ENCODE measurements around the gene ARGLU1.

ARGLU1 gene

DNA sequence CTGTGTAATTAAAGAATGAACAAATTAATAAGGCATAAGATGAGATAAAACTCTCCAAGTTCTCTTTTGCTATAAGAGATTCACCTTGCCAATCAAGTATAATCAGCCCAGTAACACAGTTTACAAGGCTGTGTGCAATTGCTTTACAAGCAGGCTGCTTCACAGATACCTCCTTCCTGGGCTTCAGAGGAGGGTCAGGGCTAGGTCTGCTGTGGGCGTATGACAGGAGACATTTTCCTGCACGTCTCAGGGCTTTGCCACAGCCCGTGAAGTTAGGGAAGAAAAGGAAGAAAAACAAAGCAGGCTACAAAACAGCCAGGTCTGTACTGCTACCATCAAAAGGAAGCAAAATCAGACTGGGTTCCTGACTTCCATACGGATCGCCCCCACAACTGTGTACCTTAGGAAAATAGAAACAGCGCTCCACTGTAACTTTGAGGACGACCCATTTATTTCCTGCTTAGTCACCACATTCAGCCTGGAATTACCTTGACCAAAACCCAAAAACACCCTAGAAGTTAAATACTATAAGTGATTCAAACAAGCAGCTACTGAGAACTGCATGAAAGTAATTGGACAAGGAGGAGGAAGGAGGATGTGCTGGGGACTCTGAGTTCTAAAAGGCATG, 44.9 kb downstream of the ARGLU1 start:
- Histone ChIP-seq H3K27me3 (ENCODE audit: insufficient read depth, low read length) (no peaks in the 10 kb centered on the region), H3K27ac (ENCODE audit: low read depth, low read length) (no peak overlapping the region), H3K36me3 (ENCODE audit: insufficient read depth, low read length) (no peaks in the 10 kb centered on the region), H3K79me2 (ENCODE audit: control insufficient read depth, insufficient read depth, low read length, unreplicated experiment) (no peaks in the 10 kb centered on the region), H3K4me1 (ENCODE audit: control insufficient read depth, insufficient read depth, low read length, unreplicated experiment) (no peaks in the 10 kb centered on the region), H3K4me3 (ENCODE audit: low read depth, low read length) (no peak overlapping the region), H2AFZ (ENCODE audit: low read length, unreplicated experiment) (no peak overlapping the region)

DNA sequence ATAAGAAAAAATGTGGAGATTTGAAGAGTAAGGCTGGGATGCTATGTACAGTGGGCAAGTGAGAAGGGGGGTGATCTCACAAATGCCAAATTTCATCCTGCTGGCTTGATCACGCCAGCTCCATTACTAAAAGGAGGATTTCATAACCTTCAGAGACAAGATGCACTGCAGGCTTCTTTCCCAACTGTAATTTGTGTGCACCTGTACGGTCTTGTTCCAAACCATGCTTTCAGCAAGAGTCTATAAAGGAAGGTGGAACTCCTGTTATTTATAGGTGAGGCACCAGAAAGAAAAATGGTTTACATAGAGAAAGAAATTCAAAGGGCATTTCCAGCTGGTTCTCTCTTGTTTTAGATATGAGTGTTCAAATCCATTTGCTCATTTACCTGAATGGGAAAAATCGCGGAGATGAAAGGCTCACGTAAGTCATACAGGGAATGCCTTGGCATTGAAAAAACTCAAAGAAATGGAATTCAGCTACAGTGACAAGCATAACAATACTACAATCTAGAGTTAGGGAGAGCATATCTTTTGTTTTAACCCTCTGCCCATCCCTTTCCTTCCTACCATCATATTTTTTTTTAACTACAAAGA, 45.7 kb downstream of the ARGLU1 start:
- Histone ChIP-seq H3K4me3 (ENCODE audit: low read depth, low read length) (no peak overlapping the region), H3K36me3 (ENCODE audit: insufficient read depth, low read length) (no peaks in the 10 kb centered on the region), H3K4me1 (ENCODE audit: control insufficient read depth, insufficient read depth, low read length, unreplicated experiment) (no peaks in the 10 kb centered on the region), H3K27ac (ENCODE audit: low read depth, low read length) (no peak overlapping the region), H2AFZ (ENCODE audit: low read length, unreplicated experiment) (no peak overlapping the region), H3K79me2 (ENCODE audit: control insufficient read depth, insufficient read depth, low read length, unreplicated experiment) (no peaks in the 10 kb centered on the region), H3K27me3 (ENCODE audit: insufficient read depth, low read length) (no peaks in the 10 kb centered on the region)

DNA sequence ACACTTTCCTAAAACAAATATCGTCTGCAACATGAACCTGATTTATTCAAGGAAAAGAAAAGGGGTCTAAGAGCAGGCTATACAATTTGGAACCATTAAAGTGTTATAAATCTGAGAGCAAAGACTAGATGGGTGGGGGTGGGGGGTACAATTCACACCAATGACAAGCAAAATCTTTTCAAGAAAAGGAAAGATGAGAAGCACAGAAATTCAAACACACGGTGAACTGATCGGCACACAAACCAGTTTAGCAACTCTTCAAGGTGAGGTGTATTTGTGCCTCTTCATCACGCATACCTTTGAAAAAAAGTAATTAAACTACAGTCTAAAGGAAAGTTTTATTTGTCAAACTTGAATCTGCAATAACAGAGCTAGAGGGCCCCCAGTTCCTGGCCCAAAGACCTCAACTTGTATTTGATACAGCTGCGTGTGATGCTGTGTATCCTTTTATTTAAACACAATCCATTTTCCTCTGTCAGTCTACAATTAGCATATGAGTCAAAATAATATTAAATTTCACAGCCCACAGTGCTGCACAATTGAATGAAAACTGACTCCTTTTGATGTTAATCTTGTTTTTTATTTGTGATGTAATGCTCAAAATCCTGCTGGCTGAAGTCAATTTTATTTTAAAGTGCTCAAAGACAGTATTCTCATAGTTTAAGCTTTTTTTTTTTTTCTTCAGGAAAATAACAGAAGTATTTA, 46.7 kb downstream of the ARGLU1 start:
- Histone ChIP-seq H3K79me2 (ENCODE audit: control insufficient read depth, insufficient read depth, low read length, unreplicated experiment) (no peaks in the 10 kb centered on the region), H3K4me3 (ENCODE audit: low read depth, low read length) (no peak overlapping the region), H3K36me3 (ENCODE audit: insufficient read depth, low read length) (no peaks in the 10 kb centered on the region)

DNA sequence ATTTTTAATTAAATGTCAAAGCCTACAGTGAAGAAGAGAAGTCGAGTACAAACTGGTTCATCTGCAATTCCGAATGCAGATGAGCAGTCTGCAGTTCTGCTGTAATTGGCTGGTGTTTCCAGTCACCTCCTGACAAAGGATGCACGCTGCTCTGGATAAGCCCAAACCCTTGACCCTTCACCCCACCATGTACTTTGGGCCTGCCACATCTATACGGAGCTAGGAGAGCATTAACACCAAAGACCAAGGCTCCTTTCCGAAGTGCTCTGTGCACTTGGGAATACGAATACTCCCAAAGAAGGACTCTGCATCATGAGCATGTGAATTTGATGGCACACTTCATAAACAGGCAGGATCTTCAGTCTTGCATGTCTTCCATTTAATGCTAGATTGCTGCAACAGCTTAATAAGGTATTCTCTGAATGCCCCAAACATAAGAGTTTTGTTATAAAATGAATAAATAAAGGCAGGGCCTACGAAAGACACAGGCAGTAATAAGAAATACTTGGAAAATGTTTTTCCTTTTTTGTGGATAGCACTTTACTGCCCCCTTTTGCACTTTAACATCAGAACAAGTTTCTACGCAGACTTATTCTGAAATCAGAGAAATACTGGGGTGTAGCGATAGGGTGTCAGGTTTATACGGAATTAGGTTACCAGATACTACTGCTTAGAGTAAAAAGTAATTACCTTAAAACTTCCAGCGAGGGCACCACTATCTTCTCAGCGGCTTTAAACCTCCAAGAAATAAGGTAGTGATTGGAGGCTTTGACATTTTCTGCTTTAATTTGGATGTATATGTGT, 47.5 kb downstream of the ARGLU1 start:
- Histone ChIP-seq H3K79me2 (ENCODE audit: control insufficient read depth, insufficient read depth, low read length, unreplicated experiment) (no peaks in the 10 kb centered on the region), H3K36me3 (ENCODE audit: insufficient read depth, low read length) (no peaks in the 10 kb centered on the region), H2AFZ (ENCODE audit: low read length, unreplicated experiment) (no peak overlapping the region), H3K27me3 (ENCODE audit: insufficient read depth, low read length) (no peaks in the 10 kb centered on the region), H3K4me1 (ENCODE audit: control insufficient read depth, insufficient read depth, low read length, unreplicated experiment) (no peaks in the 10 kb centered on the region), H3K27ac (ENCODE audit: low read depth, low read length) (no peak overlapping the region), H3K4me3 (ENCODE audit: low read depth, low read length) (no peak overlapping the region)

More for the DNA sequence above, 46.7 kb downstream of the ARGLU1 start:
- H2AFZ ChIP-seq (ENCODE audit: low read length, unreplicated experiment): no peak overlapping the region
- H3K27me3 ChIP-seq (ENCODE audit: insufficient read depth, low read length): no peaks in the 10 kb centered on the region
- no peak overlapping the region for H3K27ac ChIP-seq (ENCODE audit: low read depth, low read length)
- no peaks in the 10 kb centered on the region for H3K4me1 ChIP-seq (ENCODE audit: control insufficient read depth, insufficient read depth, low read length, unreplicated experiment)

DNA sequence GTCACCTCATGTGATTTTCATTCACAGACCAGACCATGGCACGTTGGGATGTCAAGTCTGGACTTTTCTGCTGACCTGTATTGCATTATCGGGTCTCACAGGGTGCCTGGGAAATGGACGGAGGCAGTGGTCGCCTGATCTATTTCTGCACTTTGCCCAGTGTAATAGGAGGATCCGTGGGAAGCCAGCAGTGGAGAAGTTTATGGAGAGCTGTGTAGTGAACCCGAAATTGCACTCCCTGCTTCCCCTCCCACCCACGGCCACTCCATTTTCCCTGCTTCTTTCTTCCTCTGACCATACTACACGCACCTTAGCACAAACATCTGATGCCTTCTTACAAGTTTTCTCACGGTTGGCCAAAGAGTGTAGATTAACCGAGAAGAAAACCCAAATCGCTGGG, 49.4 kb downstream of the ARGLU1 start:
- Histone ChIP-seq H3K79me2 (ENCODE audit: control insufficient read depth, insufficient read depth, low read length, unreplicated experiment) (no peaks in the 10 kb centered on the region), H3K27ac (ENCODE audit: low read depth, low read length) (no peak overlapping the region), H3K4me1 (ENCODE audit: control insufficient read depth, insufficient read depth, low read length, unreplicated experiment) (no peaks in the 10 kb centered on the region), H3K36me3 (ENCODE audit: insufficient read depth, low read length) (no peaks in the 10 kb centered on the region), H3K4me3 (ENCODE audit: low read depth, low read length) (no peak overlapping the region), H3K27me3 (ENCODE audit: insufficient read depth, low read length) (no peaks in the 10 kb centered on the region), H2AFZ (ENCODE audit: low read length, unreplicated experiment) (no peak overlapping the region)

DNA sequence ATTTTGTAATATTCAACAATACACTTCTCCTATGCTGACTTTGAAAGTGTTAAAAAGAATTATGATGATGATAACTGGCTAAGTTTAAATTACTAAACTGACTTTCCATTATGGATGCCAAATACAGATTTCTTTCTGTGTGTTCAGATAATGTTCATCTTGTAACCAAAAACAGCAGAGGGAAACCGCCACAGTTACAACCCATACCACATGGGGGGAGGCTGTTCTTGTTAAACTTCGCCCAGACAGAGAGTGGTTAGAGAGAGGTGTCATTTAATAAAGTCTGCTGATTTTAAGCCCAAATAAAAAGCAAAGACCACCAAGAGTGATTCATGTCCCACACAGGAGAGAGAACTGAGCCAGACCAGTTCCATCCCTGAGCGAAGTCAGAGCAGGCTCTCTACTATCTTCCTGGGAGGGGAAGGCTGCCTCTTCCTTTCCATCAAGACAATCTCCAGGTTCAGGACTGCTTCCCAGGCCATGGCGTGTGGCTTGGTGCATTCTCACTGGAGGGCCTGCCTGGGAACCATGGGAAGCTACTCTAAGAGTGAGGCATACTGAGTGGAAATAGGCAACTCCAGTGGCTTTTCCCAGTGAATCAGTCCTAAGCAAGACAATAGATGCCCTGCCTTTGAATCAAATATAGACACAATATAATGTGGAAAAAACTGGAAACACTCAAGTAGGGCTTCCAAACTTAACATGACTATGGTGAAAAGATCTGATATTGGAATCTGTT, 50.7 kb downstream of the ARGLU1 start:
- no peaks in the 10 kb centered on the region for H3K36me3 ChIP-seq (ENCODE audit: insufficient read depth, low read length)
- no peaks in the 10 kb centered on the region for H3K79me2 ChIP-seq (ENCODE audit: control insufficient read depth, insufficient read depth, low read length, unreplicated experiment)
- H3K4me1 ChIP-seq (ENCODE audit: control insufficient read depth, insufficient read depth, low read length, unreplicated experiment): no peaks in the 10 kb centered on the region
- no peak overlapping the region for H3K4me3 ChIP-seq (ENCODE audit: low read depth, low read length)
- H3K27me3 ChIP-seq (ENCODE audit: insufficient read depth, low read length): no peaks in the 10 kb centered on the region
- H2AFZ ChIP-seq (ENCODE audit: low read length, unreplicated experiment): no peak overlapping the region
- no peak overlapping the region for H3K27ac ChIP-seq (ENCODE audit: low read depth, low read length)

DNA sequence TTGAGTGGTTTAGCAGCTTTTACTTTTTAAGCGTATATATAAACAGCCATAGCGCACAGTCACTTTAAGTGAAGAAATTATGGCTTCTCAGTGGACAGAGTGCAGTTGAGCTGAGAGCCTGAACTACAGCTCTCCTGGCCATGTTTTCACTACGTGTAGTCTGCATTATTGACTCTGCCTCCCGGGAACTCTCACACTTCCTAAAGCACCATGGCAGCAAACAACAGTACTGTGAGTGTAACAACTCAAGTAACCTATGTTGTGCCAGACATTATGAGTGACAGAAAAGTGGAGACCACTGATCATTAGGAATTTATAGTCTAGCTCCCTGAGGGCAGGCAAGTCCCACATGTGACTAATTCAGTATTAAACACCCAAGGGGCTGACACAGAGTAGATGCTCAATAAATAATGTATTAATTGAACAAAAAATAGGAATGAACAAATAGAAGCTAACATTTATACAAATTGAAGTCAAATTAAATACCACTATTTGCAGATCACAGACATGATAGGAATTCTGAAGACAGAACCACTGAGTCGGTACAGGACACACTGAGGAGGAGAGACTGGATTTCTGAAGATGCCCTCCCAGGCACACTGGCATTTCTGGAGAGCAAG, 52.2 kb downstream of the ARGLU1 start:
- no peak overlapping the region for H2AFZ ChIP-seq (ENCODE audit: low read length, unreplicated experiment)
- H3K4me1 ChIP-seq (ENCODE audit: control insufficient read depth, insufficient read depth, low read length, unreplicated experiment): no peaks in the 10 kb centered on the region
- H3K4me3 ChIP-seq (ENCODE audit: low read depth, low read length): no peak overlapping the region
- H3K36me3 ChIP-seq (ENCODE audit: insufficient read depth, low read length): no peaks in the 10 kb centered on the region
- no peaks in the 10 kb centered on the region for H3K79me2 ChIP-seq (ENCODE audit: control insufficient read depth, insufficient read depth, low read length, unreplicated experiment)
- no peaks in the 10 kb centered on the region for H3K27me3 ChIP-seq (ENCODE audit: insufficient read depth, low read length)
- H3K27ac ChIP-seq (ENCODE audit: low read depth, low read length): no peak overlapping the region

DNA sequence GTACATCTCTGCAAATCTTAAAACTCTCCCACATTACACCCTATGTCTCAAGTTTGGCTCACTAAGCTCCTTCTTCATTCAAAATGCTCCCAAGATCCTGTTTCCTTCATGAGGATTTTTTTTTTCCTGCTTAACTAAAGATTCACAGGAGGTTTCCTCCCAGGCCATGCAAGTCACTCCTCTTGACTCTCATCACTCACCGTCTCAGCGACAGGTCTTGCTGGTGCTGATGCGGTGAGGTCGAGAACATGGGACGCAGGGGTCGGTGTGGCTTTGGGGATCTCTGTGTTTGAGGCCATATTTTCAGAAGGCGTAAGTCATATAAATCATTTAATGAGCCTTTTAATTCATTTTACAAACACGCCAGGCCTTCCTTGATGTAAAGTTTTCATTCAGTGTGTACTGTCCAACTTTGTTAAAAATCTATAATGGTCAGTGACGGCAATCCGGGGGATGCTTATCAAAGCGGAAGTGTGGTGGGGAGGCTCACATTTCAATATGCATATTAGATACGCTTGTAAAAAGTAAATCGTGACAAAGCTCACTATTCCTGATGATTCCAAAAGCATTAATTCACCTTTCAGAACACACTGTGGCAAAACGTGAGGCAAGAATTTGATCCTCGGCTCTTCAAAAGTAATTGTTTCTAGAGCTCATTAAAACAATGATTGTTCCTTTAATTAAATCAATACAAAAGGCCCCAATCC, 52.9 kb downstream of the ARGLU1 start:
- no peaks in the 10 kb centered on the region for H3K79me2 ChIP-seq (ENCODE audit: control insufficient read depth, insufficient read depth, low read length, unreplicated experiment)
- no peaks in the 10 kb centered on the region for H3K36me3 ChIP-seq (ENCODE audit: insufficient read depth, low read length)
- H3K27ac ChIP-seq (ENCODE audit: low read depth, low read length): no peak overlapping the region
- H3K27me3 ChIP-seq (ENCODE audit: insufficient read depth, low read length): no peaks in the 10 kb centered on the region
- H2AFZ ChIP-seq (ENCODE audit: low read length, unreplicated experiment): no peak overlapping the region
- no peak overlapping the region for H3K4me3 ChIP-seq (ENCODE audit: low read depth, low read length)
- H3K4me1 ChIP-seq (ENCODE audit: control insufficient read depth, insufficient read depth, low read length, unreplicated experiment): no peaks in the 10 kb centered on the region

DNA sequence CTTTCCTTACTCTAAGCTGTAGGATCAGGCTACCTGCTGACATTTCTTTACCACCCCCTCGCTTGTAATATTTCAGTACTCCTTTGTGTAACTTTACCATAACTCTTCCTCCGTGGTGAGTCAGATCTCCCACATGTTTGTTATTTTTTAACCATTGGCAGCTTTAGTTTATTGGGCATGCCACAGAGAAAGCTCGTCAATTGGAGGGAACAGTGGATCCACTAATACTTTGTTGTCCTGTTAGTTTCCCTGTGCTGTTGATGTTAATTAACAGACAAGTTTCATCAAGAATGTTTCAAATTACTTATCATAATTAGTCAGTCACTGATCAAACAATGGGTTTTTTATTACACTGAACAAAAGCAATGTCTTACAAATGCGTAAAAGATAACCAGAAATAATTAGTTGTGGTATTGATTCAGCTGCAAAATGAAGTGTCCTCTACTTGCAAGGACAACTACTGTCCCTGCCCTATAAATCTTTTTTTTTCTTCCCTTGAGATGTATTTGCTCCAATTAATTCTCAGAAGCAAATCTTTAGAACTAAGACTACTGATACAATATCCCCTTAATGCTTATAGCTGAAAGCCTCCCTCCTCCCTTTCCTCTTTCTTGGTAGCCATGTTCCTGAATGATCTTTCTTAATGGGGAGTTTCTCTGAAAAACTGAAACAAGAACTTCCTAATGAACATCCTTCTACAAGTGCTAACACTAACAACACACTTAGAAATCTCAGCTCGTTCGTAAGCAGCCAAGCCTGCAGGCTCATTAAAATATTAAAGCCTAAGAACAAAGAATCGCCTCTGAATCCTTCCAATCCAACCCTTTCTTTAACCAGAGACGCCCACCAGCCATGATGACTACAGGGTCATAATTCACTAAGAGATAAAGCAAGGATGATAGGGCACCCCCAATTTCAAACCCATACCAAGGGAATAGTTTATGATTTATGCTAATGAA, 54.6 kb downstream of the ARGLU1 start:
- Histone ChIP-seq H2AFZ (ENCODE audit: low read length, unreplicated experiment) (no peak overlapping the region), H3K4me3 (ENCODE audit: low read depth, low read length) (no peak overlapping the region), H3K27me3 (ENCODE audit: insufficient read depth, low read length) (no peaks in the 10 kb centered on the region), H3K36me3 (ENCODE audit: insufficient read depth, low read length) (no peaks in the 10 kb centered on the region), H3K27ac (ENCODE audit: low read depth, low read length) (no peak overlapping the region), H3K79me2 (ENCODE audit: control insufficient read depth, insufficient read depth, low read length, unreplicated experiment) (no peaks in the 10 kb centered on the region), H3K4me1 (ENCODE audit: control insufficient read depth, insufficient read depth, low read length, unreplicated experiment) (peaks cover under 1% of the 10 kb centered on the region)

Data from ACC112 (cell line).